Measurements from ENCODE around the gene CRACDL.

The CRACDL gene

GRCh38 chr2:98859323-98859722 is 76.7 kb downstream of the CRACDL start:
- DNase-seq (ENCODE audit: low read depth): no peak

- no peak for DNase-seq (ENCODE audit: low read depth)
Observed at GRCh38 chr2:98857001-98857400, 79.0 kb downstream of the CRACDL start.

GRCh38 chr2:98854682-98855081 is 81.3 kb downstream of the CRACDL start:
- no peak for DNase-seq (ENCODE audit: low read depth)

- DNase-seq (ENCODE audit: low read depth): no peak
Observed at GRCh38 chr2:98852932-98853331, 83.1 kb downstream of the CRACDL start.

- DNase-seq (ENCODE audit: low read depth): no peak
Observed at GRCh38 chr2:98850074-98850473, 86.0 kb downstream of the CRACDL start.

- DNase-seq (ENCODE audit: low read depth): no peak
Observed at GRCh38 chr2:98849113-98849512, 86.9 kb downstream of the CRACDL start.

GRCh38 chr2:98847853-98848252 is 88.2 kb downstream of the CRACDL start:
- DNase-seq (ENCODE audit: low read depth): no peak

- no peak for DNase-seq (ENCODE audit: low read depth)
Observed at GRCh38 chr2:98846041-98846440, 90.0 kb downstream of the CRACDL start.

GRCh38 chr2:98842136-98842535 is 93.9 kb downstream of the CRACDL start:
- no peak for DNase-seq (ENCODE audit: low read depth)

- DNase-seq (ENCODE audit: low read depth): peak; percentile 95
Observed at GRCh38 chr2:98839292-98839691, 96.7 kb downstream of the CRACDL start.

GRCh38 chr2:98835831-98836385 is 100.1 kb downstream of the CRACDL start:
- no peak for DNase-seq (ENCODE audit: low read depth)

GRCh38 chr2:98833917-98834263 is 102.1 kb downstream of the CRACDL start:
- no peak for DNase-seq (ENCODE audit: low read depth)

GRCh38 chr2:98833172-98833916 is 102.7 kb downstream of the CRACDL start:
- DNase-seq (ENCODE audit: low read depth): no peak

GRCh38 chr2:98832172-98832571 is 103.9 kb downstream of the CRACDL start:
- no peak for DNase-seq (ENCODE audit: low read depth)

GRCh38 chr2:98830571-98831145 is 105.4 kb downstream of the CRACDL start:
- no peak for DNase-seq (ENCODE audit: low read depth)

- DNase-seq (ENCODE audit: low read depth): no peak
Observed at GRCh38 chr2:98829581-98830270, 106.3 kb downstream of the CRACDL start.

- no peak for DNase-seq (ENCODE audit: low read depth)
Observed at GRCh38 chr2:98828793-98829371, 107.1 kb downstream of the CRACDL start.

- no peak for DNase-seq (ENCODE audit: low read depth)
Observed at GRCh38 chr2:98828369-98828744, 107.7 kb downstream of the CRACDL start.

GRCh38 chr2:98827625-98828368 is 108.2 kb downstream of the CRACDL start:
- no peak for DNase-seq (ENCODE audit: low read depth)

GRCh38 chr2:98826856-98827255 is 109.2 kb downstream of the CRACDL start:
- DNase-seq (ENCODE audit: low read depth): no peak

- DNase-seq (ENCODE audit: low read depth): no peak
Observed at GRCh38 chr2:98825858-98826257, 110.2 kb downstream of the CRACDL start.

- DNase-seq (ENCODE audit: low read depth): no peak
Observed at GRCh38 chr2:98825404-98825803, 110.6 kb downstream of the CRACDL start.

Data from HS-5 (cell line).